ENCODE data around the gene MIGA2. TPM values are rescaled to one million over a fixed set of nuclear protein-coding genes. Genes with fewer than 3 reads are reported as not detected.
A peak's percentile ranks its signal among the peaks of the same experiment; 100 is the strongest.

MIGA2 gene
- total RNA-seq, 1 experiment from 2014 or later, result 23.7 TPM

GRCh38 chr9:129081388-129081904 lies 45.0 kb downstream of the MIGA2 start:
- Histone ChIP-seq H3K4me3 (replicated peaks in 1 of 2; ENCODE audit: low read depth in 1 of 2, low read length in 2 of 2) (peak overlapping the region; percentile 93 to 95), H2AFZ (ENCODE audit: low read depth, low read length, poor library complexity, severe bottlenecking) (no peak overlapping the region), H3K36me3 (ENCODE audit: control insufficient read depth in 1 of 2, insufficient read depth in 2 of 2, low read length in 2 of 2) (peaks cover 2 to 10% of the 10 kb centered on the region in 2 experiments; a peak in 1 of 4 replicates), H3K4me2 (ENCODE audit: low read length) (peak overlapping the region; percentile 94), H3K9me3 (ENCODE audit: control insufficient read depth in 1 of 2, insufficient read depth in 1 of 2, low read depth in 1 of 2, low read length in 2 of 2) (no peaks in the 10 kb centered on the region), H3K9me2 (ENCODE audit: insufficient read depth) (no peaks in the 10 kb centered on the region), H3K79me2 (ENCODE audit: insufficient read depth, low read length) (peaks cover 31% of the 10 kb centered on the region), H3K27ac (ENCODE audit: low read depth, low read length) (peak overlapping the region; percentile 69), H3K27me3 (ENCODE audit: insufficient read depth, low read length) (no peaks in the 10 kb centered on the region), H4K20me1 (ENCODE audit: insufficient read depth) (no peaks in the 10 kb centered on the region), H3K9ac (ENCODE audit: low read length) (peak overlapping the region; percentile 87), H3K4me1 (ENCODE audit: control insufficient read depth in 1 of 2, insufficient read depth in 2 of 2, low read length in 2 of 2) (peaks cover 11 to 17% of the 10 kb centered on the region in 2 experiments)
- ATAC-seq (peak; percentile 0; the same call in 1 of the 2 replicates), DNase-seq (ENCODE audit: low read depth, low spot score) (no peak)
- ChIA-PET CTCF (interaction anchor here (1.1 to 2.3 kb wide), 4 partner anchors 50 to 543 kb away, joined by 3 to 11 read pairs (median 6); partner anchors contain the start of gene SH3GLB2), POLR2A (interaction anchor here (0.9 to 1.8 kb wide), 4 partner anchors 29 to 97 kb away, joined by 4 to 5 read pairs (median 4); partner anchors contain the start of genes CRAT, IER5L, MIGA2 and PTPA), RAD21 (ENCODE audit: low non-redundant PET in 1 of 2, low total read pairs in 2 of 2, uncharacterized antibody in 2 of 2, unreplicated experiment in 2 of 2) (no interaction called here)
- TF ChIP-seq POLR2AphosphoS5 (IDR thresholded peaks at IDR 0.05; ENCODE audit: low read depth, low read length), result peak; percentile 53; the same call in 1 of the 2 replicates
- TF ChIP-seq ZBTB33 (IDR thresholded peaks at IDR 0.05; ENCODE audit: extremely low read depth, insufficient replicate concordance, low read length), result no peak
- no peak for TF ChIP-seq RAD21 (IDR thresholded peaks at IDR 0.05; ENCODE audit: low read depth)
- TF ChIP-seq POLR2A (IDR thresholded peaks at IDR 0.05; ENCODE audit: borderline replicate concordance, extremely low read depth, insufficient read depth, insufficient read length), result peak; percentile 2
- intact Hi-C loops (cut with micrococcal nuclease), result loop anchor here (2.0 kb wide), 1 partner anchor 53 kb away; the partner anchor contains the start of gene SH3GLB2
- BruUV-seq (replicated peaks), result no TSS peak

DNA sequence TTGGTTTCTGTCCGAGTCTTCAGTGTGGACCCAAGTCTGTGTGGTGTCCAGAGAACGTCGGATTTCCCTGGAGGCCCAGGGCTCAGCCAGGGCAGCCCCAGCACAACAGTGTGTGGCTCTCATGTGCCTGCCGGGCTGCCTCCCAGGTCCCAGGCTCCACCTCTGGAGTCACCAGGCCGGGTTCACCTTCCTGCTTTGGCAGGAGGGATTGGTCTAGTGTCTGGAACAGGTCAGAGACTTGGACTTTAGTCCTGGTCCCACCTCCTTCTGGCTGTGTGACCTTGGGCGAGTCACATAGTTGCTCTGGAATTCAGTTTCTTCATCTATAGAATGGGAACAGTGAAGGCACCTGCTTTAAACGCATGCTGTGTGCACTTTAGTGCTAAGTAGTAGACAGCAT lies 47.7 kb downstream of the MIGA2 start:
- H3K27me3 ChIP-seq (ENCODE audit: insufficient read depth, low read length), result no peaks in the 10 kb centered on the region
- H3K79me2 ChIP-seq (ENCODE audit: insufficient read depth, low read length), result peaks cover 31% of the 10 kb centered on the region
- H3K9me3 ChIP-seq (ENCODE audit: control insufficient read depth in 1 of 2, insufficient read depth in 1 of 2, low read depth in 1 of 2, low read length in 2 of 2), result no peaks in the 10 kb centered on the region
- BruUV-seq (replicated peaks), result no TSS peak
- H3K36me3 ChIP-seq (ENCODE audit: control insufficient read depth in 1 of 2, insufficient read depth in 2 of 2, low read length in 2 of 2), result peaks cover 2 to 14% of the 10 kb centered on the region in 2 experiments; a peak in 3 of 4 replicates
- ChIA-PET CTCF (no interaction called here), RAD21 (ENCODE audit: low non-redundant PET in 1 of 2, low total read pairs in 2 of 2, uncharacterized antibody in 2 of 2, unreplicated experiment in 2 of 2) (no interaction called here), POLR2A (no interaction called here)
- H3K9ac ChIP-seq (ENCODE audit: low read length), result no peak overlapping the region
- DNase-seq (ENCODE audit: low read depth, low spot score) (no peak), ATAC-seq (no peak)
- intact Hi-C loops (cut with micrococcal nuclease), result no loop called here
- H3K27ac ChIP-seq (ENCODE audit: low read depth, low read length), result no peak overlapping the region
- H4K20me1 ChIP-seq (ENCODE audit: insufficient read depth), result no peaks in the 10 kb centered on the region
- no peaks in the 10 kb centered on the region for H3K9me2 ChIP-seq (ENCODE audit: insufficient read depth)
- no peak overlapping the region for H3K4me3 ChIP-seq (replicated peaks in 1 of 2; ENCODE audit: low read depth in 1 of 2, low read length in 2 of 2)
- H3K4me2 ChIP-seq (ENCODE audit: low read length), result no peak overlapping the region
- H3K4me1 ChIP-seq (ENCODE audit: control insufficient read depth in 1 of 2, insufficient read depth in 2 of 2, low read length in 2 of 2), result peaks cover 11 to 17% of the 10 kb centered on the region in 2 experiments
- H2AFZ ChIP-seq (ENCODE audit: low read depth, low read length, poor library complexity, severe bottlenecking), result no peak overlapping the region
- TF ChIP-seq ZFX (IDR thresholded peaks at IDR 0.05), result no peak
- no peak for TF ChIP-seq CBX3 (IDR thresholded peaks at IDR 0.05; ENCODE audit: low read depth)
- TF ChIP-seq, protein P1, sequence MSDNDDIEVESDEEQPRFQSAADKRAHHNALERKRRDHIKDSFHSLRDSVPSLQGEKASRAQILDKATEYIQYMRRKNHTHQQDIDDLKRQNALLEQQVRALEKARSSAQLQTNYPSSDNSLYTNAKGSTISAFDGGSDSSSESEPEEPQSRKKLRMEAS (IDR thresholded peaks at IDR 0.05), result no peak
- TF ChIP-seq SP1 (IDR thresholded peaks at IDR 0.05; ENCODE audit: low read depth), result no peak
- TF ChIP-seq TCF7L2 (IDR thresholded peaks at IDR 0.05; ENCODE audit: borderline replicate concordance, extremely low read depth, insufficient read depth, insufficient read length), result no peak
- TF ChIP-seq ZNF274 (IDR thresholded peaks at IDR 0.05; ENCODE audit: low read depth, low read length), result no peak
- no peak for TF ChIP-seq POLR2A (IDR thresholded peaks at IDR 0.05; ENCODE audit: borderline replicate concordance, extremely low read depth, insufficient read depth, insufficient read length)
- no peak for TF ChIP-seq POLR2AphosphoS5 (IDR thresholded peaks at IDR 0.05; ENCODE audit: low read depth, low read length)
- no peak for TF ChIP-seq FOSL1 (IDR thresholded peaks at IDR 0.05; ENCODE audit: low read depth)
- TF ChIP-seq, protein P2, sequence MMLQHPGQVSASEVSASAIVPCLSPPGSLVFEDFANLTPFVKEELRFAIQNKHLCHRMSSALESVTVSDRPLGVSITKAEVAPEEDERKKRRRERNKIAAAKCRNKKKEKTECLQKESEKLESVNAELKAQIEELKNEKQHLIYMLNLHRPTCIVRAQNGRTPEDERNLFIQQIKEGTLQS (IDR thresholded peaks at IDR 0.05), result no peak
- TF ChIP-seq EGR1 (IDR thresholded peaks at IDR 0.05; ENCODE audit: low read depth), result no peak
- TF ChIP-seq, protein P3, sequence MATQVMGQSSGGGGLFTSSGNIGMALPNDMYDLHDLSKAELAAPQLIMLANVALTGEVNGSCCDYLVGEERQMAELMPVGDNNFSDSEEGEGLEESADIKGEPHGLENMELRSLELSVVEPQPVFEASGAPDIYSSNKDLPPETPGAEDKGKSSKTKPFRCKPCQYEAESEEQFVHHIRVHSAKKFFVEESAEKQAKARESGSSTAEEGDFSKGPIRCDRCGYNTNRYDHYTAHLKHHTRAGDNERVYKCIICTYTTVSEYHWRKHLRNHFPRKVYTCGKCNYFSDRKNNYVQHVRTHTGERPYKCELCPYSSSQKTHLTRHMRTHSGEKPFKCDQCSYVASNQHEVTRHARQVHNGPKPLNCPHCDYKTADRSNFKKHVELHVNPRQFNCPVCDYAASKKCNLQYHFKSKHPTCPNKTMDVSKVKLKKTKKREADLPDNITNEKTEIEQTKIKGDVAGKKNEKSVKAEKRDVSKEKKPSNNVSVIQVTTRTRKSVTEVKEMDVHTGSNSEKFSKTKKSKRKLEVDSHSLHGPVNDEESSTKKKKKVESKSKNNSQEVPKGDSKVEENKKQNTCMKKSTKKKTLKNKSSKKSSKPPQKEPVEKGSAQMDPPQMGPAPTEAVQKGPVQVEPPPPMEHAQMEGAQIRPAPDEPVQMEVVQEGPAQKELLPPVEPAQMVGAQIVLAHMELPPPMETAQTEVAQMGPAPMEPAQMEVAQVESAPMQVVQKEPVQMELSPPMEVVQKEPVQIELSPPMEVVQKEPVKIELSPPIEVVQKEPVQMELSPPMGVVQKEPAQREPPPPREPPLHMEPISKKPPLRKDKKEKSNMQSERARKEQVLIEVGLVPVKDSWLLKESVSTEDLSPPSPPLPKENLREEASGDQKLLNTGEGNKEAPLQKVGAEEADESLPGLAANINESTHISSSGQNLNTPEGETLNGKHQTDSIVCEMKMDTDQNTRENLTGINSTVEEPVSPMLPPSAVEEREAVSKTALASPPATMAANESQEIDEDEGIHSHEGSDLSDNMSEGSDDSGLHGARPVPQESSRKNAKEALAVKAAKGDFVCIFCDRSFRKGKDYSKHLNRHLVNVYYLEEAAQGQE (IDR thresholded peaks at IDR 0.05; ENCODE audit: low read depth), result no peak
- TF ChIP-seq RAD21 (IDR thresholded peaks at IDR 0.05; ENCODE audit: low read depth), result no peak
